Spinal cord (tissue), 10 donors: ENCODE measurements around the gene NXPH3. TPM values are rescaled to one million over a fixed set of nuclear protein-coding genes. Genes with fewer than 3 reads are reported as not detected.

Source experiments
- DNase-seq, 6 donors: peaks; one replicate each; pipeline versions ENCODE4 v3.0.0 to v3.0.0-alpha.2; 2013 to 2015; ENCODE audit warnings: low spot score in 6 of 6, low read depth in 4 of 6
- H3K27ac ChIP-seq: one replicate; pipeline ENCODE4 v1.5.1; 2013; ENCODE audit warnings: low read depth, low read length, control low read depth
- H3K27me3 ChIP-seq: one replicate; pipeline ENCODE4 v1.6.1; 2013; ENCODE audit warnings: low read length; ENCODE audit not compliant: control insufficient read depth, insufficient read depth
- H3K36me3 ChIP-seq: one replicate; pipeline ENCODE4 v1.6.1; 2013; ENCODE audit warnings: low read length; ENCODE audit not compliant: control insufficient read depth, insufficient read depth
- H3K4me1 ChIP-seq: one replicate; pipeline ENCODE4 v1.6.1; 2013; ENCODE audit warnings: low read length; ENCODE audit not compliant: control insufficient read depth, insufficient read depth
- H3K4me3 ChIP-seq: one replicate; pipeline ENCODE4 v1.5.1; 2013; ENCODE audit warnings: low read depth, low read length, control low read depth
- H3K9me3 ChIP-seq: one replicate; pipeline ENCODE4 v1.6.1; 2013; ENCODE audit warnings: low read length; ENCODE audit not compliant: control insufficient read depth, insufficient read depth
- WGBS: methylation state at CpG from one replicate; pipeline ENCODE4 v1.1.5; 2013; ENCODE audit warnings: missing lambda C conversion rate; ENCODE audit not compliant: insufficient coverage; 5-methylcytosine and 5-hydroxymethylcytosine counted together
- polyA plus RNA-seq, 2 donors: library from polyadenylated mRNA; unstranded; fragments of 120-200 nt; gene quantifications; one replicate each; pipeline ENCODE4 v1.2.1, GENCODE V29; 2013; ENCODE audit not compliant: insufficient read length in 2 of 2
- total RNA-seq, 2 donors: library from RNA; depleted of rRNA in 1 of 2; stranded (reverse); fragments of 120-200 nt in 1 of 2; fragments of >200 nt in 1 of 2; gene quantifications; one replicate each; pipeline versions ENCODE4 v1.2.3 to v1.2.4, GENCODE V29; 2013 to 2014
- donor health status: healthy.

Gene NXPH3
- total and polyA plus RNA-seq, 4 donors, result 2.6 to 7.5 (median 4.9) TPM

- DNase-seq, result no peak
- Histone ChIP-seq H3K4me3 (no peak overlapping the region), H3K4me1 (no peaks in the 10 kb centered on the region), H3K27ac (no peak overlapping the region), H3K36me3 (peaks cover 16% of the 10 kb centered on the region), H3K9me3 (no peaks in the 10 kb centered on the region), H3K27me3 (no peaks in the 10 kb centered on the region)
- no CpG with 5 or more reads among the region's 8 CpGs for WGBS
Measured at GRCh38 chr17:49597928-49598655, 22.4 kb downstream of the NXPH3 start.

GRCh38 chr17:49598918-49599317 lies 23.2 kb downstream of the NXPH3 start:
- Histone ChIP-seq H3K36me3 (peaks cover 11% of the 10 kb centered on the region), H3K4me1 (no peaks in the 10 kb centered on the region), H3K4me3 (no peak overlapping the region), H3K9me3 (no peaks in the 10 kb centered on the region), H3K27ac (no peak overlapping the region), H3K27me3 (no peaks in the 10 kb centered on the region)
- WGBS, result no CpG with 5 or more reads among the region's 3 CpGs
- DNase-seq, result no peak

- Histone ChIP-seq H3K27ac (no peak overlapping the region), H3K4me3 (no peak overlapping the region), H3K4me1 (no peaks in the 10 kb centered on the region), H3K27me3 (no peaks in the 10 kb centered on the region), H3K9me3 (no peaks in the 10 kb centered on the region), H3K36me3 (peaks cover 17% of the 10 kb centered on the region)
- no peak for DNase-seq
Measured at GRCh38 chr17:49600949-49601348, 25.3 kb downstream of the NXPH3 start.

GRCh38 chr17:49602783-49603182 lies 27.1 kb downstream of the NXPH3 start:
- no peaks in the 10 kb centered on the region for H3K9me3 ChIP-seq
- no peak overlapping the region for H3K27ac ChIP-seq
- DNase-seq, result no peak
- no peaks in the 10 kb centered on the region for H3K27me3 ChIP-seq
- no peak overlapping the region for H3K4me3 ChIP-seq
- H3K4me1 ChIP-seq, result no peaks in the 10 kb centered on the region
- peaks cover 24% of the 10 kb centered on the region for H3K36me3 ChIP-seq

- H3K36me3 ChIP-seq, result peaks cover 24% of the 10 kb centered on the region
- no peak overlapping the region for H3K4me3 ChIP-seq
- no peaks in the 10 kb centered on the region for H3K27me3 ChIP-seq
- peak in 2 of 6 donors; percentile 7 to 74 for DNase-seq
- H3K4me1 ChIP-seq, result no peaks in the 10 kb centered on the region
- no peaks in the 10 kb centered on the region for H3K9me3 ChIP-seq
- WGBS, result no CpG with 5 or more reads among the region's 3 CpGs
- H3K27ac ChIP-seq, result no peak overlapping the region
Measured at GRCh38 chr17:49603238-49603637, 27.6 kb downstream of the NXPH3 start.

- DNase-seq, result no peak
- H3K4me3 ChIP-seq, result no peak overlapping the region
- no peaks in the 10 kb centered on the region for H3K27me3 ChIP-seq
- H3K36me3 ChIP-seq, result peaks cover 24% of the 10 kb centered on the region
- 100% methylated on average over 1 of the region's 2 CpGs for WGBS
- no peaks in the 10 kb centered on the region for H3K9me3 ChIP-seq
- no peak overlapping the region for H3K27ac ChIP-seq
- no peaks in the 10 kb centered on the region for H3K4me1 ChIP-seq
Measured at GRCh38 chr17:49603720-49604119, 28.0 kb downstream of the NXPH3 start.

GRCh38 chr17:49604314-49604869 lies 28.7 kb downstream of the NXPH3 start:
- Histone ChIP-seq H3K27ac (no peak overlapping the region), H3K4me3 (no peak overlapping the region), H3K27me3 (no peaks in the 10 kb centered on the region), H3K36me3 (peaks cover 24% of the 10 kb centered on the region), H3K9me3 (no peaks in the 10 kb centered on the region), H3K4me1 (no peaks in the 10 kb centered on the region)
- no peak for DNase-seq
- 81% methylated on average over 5 of the region's 7 CpGs for WGBS

GRCh38 chr17:49610883-49611584 lies 35.4 kb downstream of the NXPH3 start:
- Histone ChIP-seq H3K4me3 (no peak overlapping the region), H3K36me3 (peaks cover 17% of the 10 kb centered on the region), H3K27ac (no peak overlapping the region), H3K27me3 (no peaks in the 10 kb centered on the region), H3K4me1 (no peaks in the 10 kb centered on the region), H3K9me3 (no peaks in the 10 kb centered on the region)
- WGBS, result 96% methylated on average over 4 of the region's 5 CpGs
- DNase-seq, result no peak

- WGBS, result no CpG with 5 or more reads among the region's 1 CpG
- Histone ChIP-seq H3K36me3 (peaks cover 10% of the 10 kb centered on the region), H3K4me1 (no peaks in the 10 kb centered on the region), H3K27me3 (no peaks in the 10 kb centered on the region), H3K9me3 (no peaks in the 10 kb centered on the region), H3K27ac (no peak overlapping the region), H3K4me3 (no peak overlapping the region)
- DNase-seq, result no peak
Measured at GRCh38 chr17:49612726-49613125, 37.1 kb downstream of the NXPH3 start.
